Skeletal muscle satellite cell (primary cell): Measurements from ENCODE around the gene BMPR1B.
"Not testable (repeated sequence)": the region's sequence is repeated elsewhere in the genome, so short reads cannot be mapped to it uniquely, and the experiment has no call there.

Source experiments
- H3K27me3 ChIP-seq: 2 replicates; pipeline ENCODE4 v1.7.0; 2013; ENCODE audit warnings: low read length; ENCODE audit not compliant: control insufficient read depth, insufficient read depth
- H3K36me3 ChIP-seq: 2 replicates; pipeline ENCODE4 v1.7.0; 2013; ENCODE audit warnings: mild to moderate bottlenecking, control low read depth, low read length; ENCODE audit not compliant: insufficient read depth
- H3K4me1 ChIP-seq: 2 replicates; pipeline ENCODE4 v1.7.0; 2013; ENCODE audit warnings: low read length; ENCODE audit not compliant: control insufficient read depth, insufficient read depth
- H3K4me2 ChIP-seq: 2 replicates; pipeline ENCODE4 v1.7.0; 2013; ENCODE audit warnings: mild to moderate bottlenecking, low read length
- H3K4me3 ChIP-seq: 2 replicates; pipeline ENCODE4 v1.7.0; 2013; ENCODE audit warnings: low read length
- H3K9ac ChIP-seq: 2 replicates; pipeline ENCODE4 v1.7.0; 2013; ENCODE audit warnings: mild to moderate bottlenecking, low read depth, low read length, moderate library complexity
- H3K9me3 ChIP-seq: replicated peaks from 2 replicates; pipeline ENCODE4 v1.7.0; 2013; ENCODE audit warnings: mild to moderate bottlenecking, control low read depth, low read length

BMPR1B gene

DNA sequence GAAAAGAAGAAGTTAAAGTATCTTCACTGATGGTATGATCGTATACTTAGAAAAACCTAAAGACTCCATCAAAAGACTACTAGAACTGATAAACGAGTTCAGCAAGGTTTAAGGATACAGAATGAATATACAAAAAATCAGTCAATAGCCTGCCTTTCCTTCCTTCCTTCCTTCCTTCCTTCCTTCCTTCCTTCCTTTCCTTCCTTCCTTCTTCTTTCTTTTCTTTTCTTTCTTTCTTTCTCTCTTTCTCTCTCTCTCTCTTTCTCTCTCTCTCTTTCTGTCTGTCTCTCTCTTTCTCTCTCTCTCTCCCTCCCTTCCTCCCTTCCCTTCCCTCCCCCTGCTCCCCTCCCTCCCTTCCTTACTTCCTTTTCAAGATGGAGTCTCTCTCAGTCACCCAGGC is 362.7 kb downstream of the BMPR1B start:
- no peak overlapping the region for H3K9ac ChIP-seq
- H3K4me1 ChIP-seq = no peaks in the 10 kb centered on the region
- no peak overlapping the region for H3K4me2 ChIP-seq
- H3K36me3 ChIP-seq = no peaks in the 10 kb centered on the region
- no peaks in the 10 kb centered on the region for H3K9me3 ChIP-seq
- H3K4me3 ChIP-seq = no peak overlapping the region
- no peaks in the 10 kb centered on the region for H3K27me3 ChIP-seq

DNA sequence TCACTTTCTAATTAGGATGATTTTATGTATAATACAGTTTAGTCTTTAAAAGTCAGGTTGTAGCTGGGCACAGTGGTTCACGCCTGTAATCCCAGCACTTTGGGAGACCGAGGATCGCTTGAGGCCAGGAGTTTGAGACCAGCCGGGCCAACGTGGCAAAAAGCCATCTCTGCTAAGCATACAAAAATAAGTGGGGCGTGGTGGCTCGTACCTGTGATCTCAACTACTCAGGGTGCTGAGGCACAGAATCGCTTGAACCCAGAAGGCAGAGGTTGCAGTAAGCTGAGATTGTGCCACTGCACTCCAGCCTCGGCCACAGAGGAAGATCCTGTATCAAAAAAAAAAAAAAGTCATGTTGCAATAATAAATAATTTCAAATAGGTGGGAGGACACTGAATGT is 364.2 kb downstream of the BMPR1B start:
- Histone ChIP-seq H3K4me2 (no peak overlapping the region), H3K4me1 (no peaks in the 10 kb centered on the region), H3K36me3 (no peaks in the 10 kb centered on the region), H3K4me3 (no peak overlapping the region), H3K9ac (no peak overlapping the region), H3K9me3 (no peaks in the 10 kb centered on the region), H3K27me3 (no peaks in the 10 kb centered on the region)

DNA sequence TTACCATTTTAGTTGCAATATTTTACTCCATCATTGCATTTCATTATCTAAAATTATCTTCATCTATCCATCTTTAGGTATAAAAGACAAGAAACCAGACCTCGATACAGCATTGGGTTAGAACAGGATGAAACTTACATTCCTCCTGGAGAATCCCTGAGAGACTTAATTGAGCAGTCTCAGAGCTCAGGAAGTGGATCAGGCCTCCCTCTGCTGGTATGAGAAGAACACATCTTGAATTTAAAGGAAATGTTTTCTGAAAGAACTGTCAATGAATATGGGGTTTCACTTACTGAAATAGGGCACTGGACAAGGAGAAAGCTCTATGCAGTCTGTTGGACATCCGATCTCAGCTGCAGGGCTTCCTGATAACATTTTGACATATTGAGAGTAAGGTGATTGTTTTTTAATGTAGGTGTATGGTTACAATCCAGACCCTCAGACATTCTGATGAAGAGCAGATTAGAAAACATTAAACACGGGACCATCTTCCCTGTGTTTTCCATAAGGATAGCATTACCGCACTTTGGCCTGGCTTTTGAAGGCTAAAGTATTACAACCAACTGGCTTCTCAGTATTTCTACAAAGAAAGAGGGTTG is 367.2 kb downstream of the BMPR1B start:
- Histone ChIP-seq H3K4me3 (no peak overlapping the region), H3K9ac (no peak overlapping the region), H3K36me3 (no peaks in the 10 kb centered on the region), H3K4me1 (peaks cover 10% of the 10 kb centered on the region), H3K27me3 (no peaks in the 10 kb centered on the region), H3K4me2 (no peak overlapping the region), H3K9me3 (no peaks in the 10 kb centered on the region)

DNA sequence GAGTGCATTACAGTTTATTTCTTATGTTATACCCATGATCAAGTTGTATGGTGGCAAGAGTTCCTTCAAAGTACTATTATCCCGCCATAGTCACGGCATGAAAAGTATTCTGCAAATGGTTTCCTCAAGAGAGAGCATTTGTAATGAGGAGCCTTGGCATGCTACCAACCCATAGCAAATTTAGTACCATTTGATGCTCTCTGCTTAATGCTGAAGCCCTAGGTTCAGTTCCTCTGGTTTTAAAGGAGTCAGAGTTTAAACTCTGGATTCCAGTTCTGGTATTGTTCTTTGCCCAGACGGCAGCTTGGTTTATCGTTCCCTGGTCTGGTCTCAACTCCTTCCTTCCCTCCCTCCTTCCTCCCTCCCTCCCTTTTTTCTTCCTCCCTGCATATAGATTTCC is 371.3 kb downstream of the BMPR1B start:
- Histone ChIP-seq H3K4me2 (peak overlapping the region; percentile 77), H3K4me3 (no peak overlapping the region), H3K9ac (no peak overlapping the region), H3K9me3 (no peaks in the 10 kb centered on the region), H3K27me3 (no peaks in the 10 kb centered on the region), H3K4me1 (peaks cover 23% of the 10 kb centered on the region), H3K36me3 (no peaks in the 10 kb centered on the region)

DNA sequence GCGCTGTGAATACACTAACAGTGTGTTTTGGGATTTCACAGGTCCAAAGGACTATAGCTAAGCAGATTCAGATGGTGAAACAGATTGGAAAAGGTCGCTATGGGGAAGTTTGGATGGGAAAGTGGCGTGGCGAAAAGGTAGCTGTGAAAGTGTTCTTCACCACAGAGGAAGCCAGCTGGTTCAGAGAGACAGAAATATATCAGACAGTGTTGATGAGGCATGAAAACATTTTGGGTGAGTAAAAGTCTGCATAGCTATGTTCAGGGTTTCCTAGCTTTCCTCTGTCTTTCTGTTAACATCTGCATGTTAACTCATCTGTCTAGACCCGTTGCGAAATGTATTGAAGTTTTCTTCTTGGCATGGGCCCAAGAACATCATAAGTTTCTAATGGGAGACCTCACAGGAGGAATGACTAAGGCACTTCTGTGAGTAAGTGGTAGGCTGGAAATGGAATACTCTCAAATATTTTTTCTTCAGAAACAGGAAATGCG is 372.1 kb downstream of the BMPR1B start:
- H3K9me3 ChIP-seq = no peaks in the 10 kb centered on the region
- no peaks in the 10 kb centered on the region for H3K27me3 ChIP-seq
- H3K9ac ChIP-seq = peak overlapping the region; percentile 45
- H3K4me1 ChIP-seq = peaks cover 23% of the 10 kb centered on the region
- peak overlapping the region; percentile 53 for H3K4me3 ChIP-seq
- no peaks in the 10 kb centered on the region for H3K36me3 ChIP-seq
- H3K4me2 ChIP-seq = peak overlapping the region; percentile 77

DNA sequence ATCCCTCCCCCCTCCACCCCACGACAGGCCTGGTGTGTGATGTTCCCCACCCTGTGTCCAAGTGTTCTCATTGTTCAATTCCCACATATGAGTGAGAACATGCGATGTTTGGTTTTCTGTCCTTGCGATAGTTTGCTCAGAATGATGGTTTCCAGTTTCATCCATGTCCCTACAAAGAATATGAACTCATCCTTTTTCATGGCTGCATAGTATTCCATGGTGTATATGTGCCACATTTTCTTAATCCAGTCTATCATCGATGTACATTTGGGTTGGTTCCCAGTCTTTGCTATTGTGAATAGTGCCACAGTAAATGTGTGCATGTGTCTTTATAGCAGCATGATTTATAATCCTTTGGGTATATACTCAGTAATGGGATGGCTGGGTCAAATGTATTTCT is 376.3 kb downstream of the BMPR1B start:
- H3K36me3 ChIP-seq, H3K4me2 ChIP-seq, H3K9me3 ChIP-seq, H3K4me3 ChIP-seq, H3K27me3 ChIP-seq, H3K9ac ChIP-seq: not testable (repeated sequence)
- H3K4me1 ChIP-seq = peaks cover 21% of the 10 kb centered on the region

DNA sequence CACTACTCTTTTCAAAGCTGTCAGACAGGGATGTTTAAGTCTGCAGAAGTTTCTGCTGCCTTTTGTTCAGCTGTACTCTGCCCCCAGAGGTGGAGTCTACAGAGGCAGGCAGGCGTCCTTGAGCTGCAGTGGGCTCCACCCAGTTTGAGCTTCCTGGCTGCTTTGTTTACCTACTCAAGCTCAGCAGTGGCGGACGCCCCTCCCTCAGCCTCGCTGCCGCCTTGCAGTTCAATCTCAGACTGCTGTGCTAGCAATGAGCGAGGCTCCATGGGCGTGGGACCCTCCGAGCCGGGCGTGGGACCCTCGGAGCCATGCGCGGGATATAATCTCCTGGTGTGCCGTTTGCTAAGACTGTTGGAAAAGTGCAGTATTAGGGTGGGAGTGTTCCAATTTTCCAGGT is 381.7 kb downstream of the BMPR1B start:
- not testable (repeated sequence) for H3K9me3 ChIP-seq, H3K4me2 ChIP-seq, H3K27me3 ChIP-seq, H3K4me3 ChIP-seq, H3K9ac ChIP-seq, H3K36me3 ChIP-seq, H3K4me1 ChIP-seq

DNA sequence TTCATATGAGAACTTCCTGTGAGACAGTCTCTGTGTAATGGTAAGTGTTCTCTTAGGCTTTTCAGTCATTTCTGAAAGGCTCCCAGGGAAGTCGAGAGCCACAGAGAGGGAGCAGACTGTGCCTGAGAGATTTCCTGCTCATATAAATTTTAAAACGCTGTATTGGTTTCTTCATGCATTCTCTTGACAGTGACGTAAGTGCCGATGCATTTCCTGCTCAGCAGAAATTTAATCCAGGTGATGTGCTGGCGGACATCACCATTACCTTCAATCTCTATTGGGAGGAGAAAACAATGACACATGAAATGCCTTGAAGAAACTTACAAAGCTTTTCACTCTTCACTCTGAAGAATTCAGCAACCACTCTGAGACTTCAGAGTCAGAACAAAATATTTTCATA is 383.6 kb downstream of the BMPR1B start:
- no peaks in the 10 kb centered on the region for H3K36me3 ChIP-seq
- no peak overlapping the region for H3K9ac ChIP-seq
- no peaks in the 10 kb centered on the region for H3K9me3 ChIP-seq
- no peak overlapping the region for H3K4me3 ChIP-seq
- no peaks in the 10 kb centered on the region for H3K27me3 ChIP-seq
- H3K4me2 ChIP-seq = no peak overlapping the region
- no peaks in the 10 kb centered on the region for H3K4me1 ChIP-seq

DNA sequence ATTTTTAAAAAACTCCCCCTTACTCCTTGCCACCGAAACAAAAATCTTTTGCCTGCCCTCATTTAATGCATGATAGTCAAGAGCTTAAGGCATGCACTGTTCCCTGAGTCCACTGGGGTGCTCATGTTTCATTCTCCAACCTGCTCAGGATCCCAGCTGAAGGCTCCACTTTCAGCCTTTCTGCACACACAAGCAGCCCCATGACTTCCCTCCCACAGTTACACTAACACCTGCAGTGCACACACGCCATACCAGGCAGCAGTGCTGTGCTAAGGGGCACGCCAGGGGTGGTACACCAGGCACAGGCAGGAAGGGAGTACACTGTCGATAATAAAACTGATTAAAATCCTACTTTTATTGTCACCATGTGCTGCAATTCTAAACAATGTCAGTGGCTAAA is 385.2 kb downstream of the BMPR1B start:
- Histone ChIP-seq H3K4me3 (no peak overlapping the region), H3K4me2 (no peak overlapping the region), H3K9me3 (no peaks in the 10 kb centered on the region), H3K9ac (no peak overlapping the region), H3K27me3 (no peaks in the 10 kb centered on the region), H3K4me1 (no peaks in the 10 kb centered on the region), H3K36me3 (no peaks in the 10 kb centered on the region)

DNA sequence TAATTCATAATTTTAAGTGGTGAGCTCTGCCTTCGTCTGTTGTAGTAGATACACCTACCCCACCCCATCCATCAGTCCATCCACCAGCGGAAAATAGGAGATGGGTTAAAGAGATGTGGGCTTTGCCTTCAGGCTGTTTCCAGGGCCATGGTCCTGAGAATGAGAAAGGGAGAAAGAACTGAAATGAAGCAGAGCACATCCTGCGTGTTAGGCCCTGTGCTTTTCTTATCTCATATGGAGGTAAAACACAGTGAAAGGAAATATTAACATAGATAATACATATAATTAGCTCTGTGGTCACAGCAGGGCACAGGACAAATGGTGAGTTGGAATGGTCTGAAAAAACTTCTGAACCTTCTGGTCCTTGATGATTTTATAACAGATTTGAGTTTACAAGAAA is 393.5 kb downstream of the BMPR1B start:
- Histone ChIP-seq H3K4me1 (peaks cover 5% of the 10 kb centered on the region), H3K36me3 (no peaks in the 10 kb centered on the region), H3K9ac (no peak overlapping the region), H3K9me3 (no peaks in the 10 kb centered on the region), H3K27me3 (no peaks in the 10 kb centered on the region), H3K4me3 (no peak overlapping the region), H3K4me2 (no peak overlapping the region)

DNA sequence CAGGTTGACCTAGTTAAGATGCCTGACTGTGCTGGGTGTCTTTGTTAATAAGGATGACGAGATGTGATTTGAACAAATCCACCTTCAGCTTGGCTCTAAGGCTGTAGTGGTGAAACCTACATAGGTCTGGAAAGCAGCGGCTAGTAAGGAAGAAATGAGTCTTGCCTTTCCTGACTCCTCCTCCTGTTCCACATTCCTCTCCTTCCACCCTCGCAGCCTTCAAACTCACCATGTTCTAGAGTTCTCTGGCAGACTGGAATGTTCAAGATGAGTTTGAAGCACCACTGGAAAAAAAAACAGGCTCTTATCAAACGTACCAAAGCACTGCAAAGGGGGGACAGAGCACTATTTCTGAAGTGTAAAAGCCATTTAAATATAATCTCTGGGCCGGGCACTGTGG is 395.4 kb downstream of the BMPR1B start:
- no peaks in the 10 kb centered on the region for H3K9me3 ChIP-seq

DNA sequence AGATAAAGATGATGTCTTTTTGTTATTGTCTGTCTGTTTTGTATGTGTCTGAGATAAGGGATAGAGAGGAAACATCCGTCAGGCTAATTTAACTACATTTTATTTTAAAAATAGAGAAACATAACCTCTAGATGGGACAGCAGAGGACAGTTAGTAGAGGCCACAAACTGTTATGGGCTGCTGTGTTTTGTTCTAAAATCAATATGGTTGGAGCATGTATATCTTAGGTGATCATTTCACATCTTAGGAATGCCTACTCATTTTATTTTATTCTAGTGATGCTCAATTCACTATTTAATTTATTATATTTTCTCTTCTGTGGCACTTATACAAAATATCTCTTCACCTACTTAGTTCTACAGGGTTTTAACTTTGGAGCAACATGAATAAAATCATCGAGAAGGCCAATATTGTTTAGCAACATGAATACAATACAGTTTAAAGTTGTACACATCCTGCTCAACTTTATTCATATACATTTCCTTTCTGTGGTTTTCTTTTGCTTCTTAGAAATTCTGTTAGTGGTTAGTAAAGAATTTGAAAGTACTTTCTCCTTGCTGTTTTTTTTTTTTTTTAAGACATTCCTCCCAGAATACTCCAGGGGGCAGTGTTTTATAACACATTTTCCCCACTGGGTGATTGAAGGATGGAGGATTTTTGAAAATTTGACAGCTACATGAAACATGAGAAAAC is 398.1 kb downstream of the BMPR1B start:
- Histone ChIP-seq H3K9ac (no peak overlapping the region), H3K4me2 (peak overlapping the region; percentile 47)

More for the DNA sequence above, 395.4 kb downstream of the BMPR1B start:
- Histone ChIP-seq H3K9ac (no peak overlapping the region), H3K4me1 (peaks cover 5% of the 10 kb centered on the region), H3K4me2 (no peak overlapping the region), H3K27me3 (no peaks in the 10 kb centered on the region), H3K4me3 (no peak overlapping the region), H3K36me3 (no peaks in the 10 kb centered on the region)

More for the DNA sequence above, 398.1 kb downstream of the BMPR1B start:
- H3K9me3 ChIP-seq = no peaks in the 10 kb centered on the region
- peaks cover 5% of the 10 kb centered on the region for H3K4me1 ChIP-seq
- H3K4me3 ChIP-seq = no peak overlapping the region
- no peaks in the 10 kb centered on the region for H3K36me3 ChIP-seq
- no peaks in the 10 kb centered on the region for H3K27me3 ChIP-seq
